ENCODE data around the gene RBM7.

- TF ChIP-seq CTCF (IDR thresholded peaks at IDR 0.05) (no peak), EP300 (IDR thresholded peaks at IDR 0.05; ENCODE audit: low read depth) (no peak), POLR2A (IDR thresholded peaks at IDR 0.05) (no peak), POLR2AphosphoS5 (IDR thresholded peaks at IDR 0.05) (no peak)
Observed at GRCh38 chr11:114438303-114438702, 37.8 kb downstream of the RBM7 start.
